GM12865 (cell line): ENCODE measurements around the gene FOXL3.

ENCODE experiments used
- DNase-seq: peaks from one replicate; pipeline ENCODE4 v3.0.0; 2010; ENCODE audit warnings: low read depth
- H3K4me3 ChIP-seq: 2 replicates; pipeline ENCODE4 v1.5.1; 2011; ENCODE audit warnings: mild to moderate bottlenecking, low read depth, low read length, control low read depth
- TF ChIP-seq, protein P1 (sequence below): IDR thresholded peaks from 2 replicates; pipeline ENCODE4 v1.5.1; 2011; ENCODE audit warnings: low read length, control low read depth, low read depth, inconsistent platforms; ENCODE audit not compliant: insufficient read depth; ENCODE audit errors: missing control alignments

FOXL3 gene

DNA sequence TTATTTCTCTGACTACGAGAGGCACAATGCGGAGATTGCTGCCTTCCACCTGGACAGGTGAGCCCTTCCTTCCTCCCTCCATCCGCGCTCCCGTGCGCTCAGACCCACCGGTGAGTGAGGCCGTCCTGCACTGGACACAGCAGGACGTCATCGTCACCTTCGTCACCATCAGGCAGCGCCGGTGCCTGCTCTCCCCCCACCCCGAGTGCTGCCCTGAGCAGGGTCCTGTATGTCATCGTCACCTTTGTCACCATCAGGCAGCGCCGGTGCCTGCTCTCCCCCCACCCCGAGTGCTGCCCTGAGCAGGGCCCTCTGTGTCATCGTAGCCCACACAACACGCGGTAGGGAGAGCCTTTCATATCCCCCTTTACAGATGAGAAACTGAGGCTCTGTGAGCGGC is 43.5 kb upstream of the FOXL3 start:
- TF ChIP-seq, protein P1, sequence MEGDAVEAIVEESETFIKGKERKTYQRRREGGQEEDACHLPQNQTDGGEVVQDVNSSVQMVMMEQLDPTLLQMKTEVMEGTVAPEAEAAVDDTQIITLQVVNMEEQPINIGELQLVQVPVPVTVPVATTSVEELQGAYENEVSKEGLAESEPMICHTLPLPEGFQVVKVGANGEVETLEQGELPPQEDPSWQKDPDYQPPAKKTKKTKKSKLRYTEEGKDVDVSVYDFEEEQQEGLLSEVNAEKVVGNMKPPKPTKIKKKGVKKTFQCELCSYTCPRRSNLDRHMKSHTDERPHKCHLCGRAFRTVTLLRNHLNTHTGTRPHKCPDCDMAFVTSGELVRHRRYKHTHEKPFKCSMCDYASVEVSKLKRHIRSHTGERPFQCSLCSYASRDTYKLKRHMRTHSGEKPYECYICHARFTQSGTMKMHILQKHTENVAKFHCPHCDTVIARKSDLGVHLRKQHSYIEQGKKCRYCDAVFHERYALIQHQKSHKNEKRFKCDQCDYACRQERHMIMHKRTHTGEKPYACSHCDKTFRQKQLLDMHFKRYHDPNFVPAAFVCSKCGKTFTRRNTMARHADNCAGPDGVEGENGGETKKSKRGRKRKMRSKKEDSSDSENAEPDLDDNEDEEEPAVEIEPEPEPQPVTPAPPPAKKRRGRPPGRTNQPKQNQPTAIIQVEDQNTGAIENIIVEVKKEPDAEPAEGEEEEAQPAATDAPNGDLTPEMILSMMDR, result no peak

DNA sequence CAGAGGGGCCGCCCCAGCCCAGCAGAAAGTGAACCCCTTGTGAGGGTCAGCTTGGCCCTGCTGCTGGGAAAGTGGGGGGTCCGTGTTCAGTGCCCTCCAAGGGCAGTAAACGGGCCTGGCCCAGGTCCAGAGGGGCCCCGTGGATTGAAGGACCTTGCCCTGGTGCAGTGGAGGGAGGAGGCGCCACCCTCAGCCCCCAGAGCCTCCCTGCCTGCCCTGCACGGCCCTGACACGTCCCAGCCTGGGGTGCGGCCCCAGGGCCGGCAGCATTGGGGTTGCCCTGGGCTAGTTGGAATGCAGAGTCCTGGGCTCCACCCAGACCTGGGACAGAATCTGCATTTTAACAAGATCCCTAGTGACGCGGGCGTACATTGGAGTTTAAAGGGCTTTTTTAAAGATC is 42.8 kb upstream of the FOXL3 start:
- no peak for DNase-seq

More for the DNA sequence above, 43.5 kb upstream of the FOXL3 start:
- no peak for DNase-seq
- no peak overlapping the region for H3K4me3 ChIP-seq

DNA sequence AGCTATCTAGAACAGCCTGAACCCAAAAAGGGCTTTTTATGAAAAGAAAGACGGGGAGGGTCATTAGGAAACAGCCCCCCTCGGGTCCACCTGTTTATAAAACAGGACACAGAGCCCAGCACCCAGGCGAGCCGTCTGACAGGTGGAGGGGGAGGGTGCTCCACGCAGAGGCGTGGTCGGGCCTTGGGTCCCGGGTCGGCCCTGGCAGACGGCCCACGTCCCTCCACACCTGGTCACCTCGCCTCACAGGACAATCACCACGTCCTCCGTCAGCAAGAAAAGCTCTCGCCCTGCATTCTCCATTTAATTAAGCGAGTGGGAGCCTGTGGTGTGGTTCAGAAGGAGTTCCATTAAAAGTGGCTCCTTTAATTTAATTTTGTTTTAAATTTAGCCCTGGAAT is 42.3 kb upstream of the FOXL3 start:
- DNase-seq, result no peak
- TF ChIP-seq, protein P1, result no peak
- H3K4me3 ChIP-seq, result no peak overlapping the region

More for the DNA sequence above, 42.8 kb upstream of the FOXL3 start:
- TF ChIP-seq, protein P1, result no peak
- no peak overlapping the region for H3K4me3 ChIP-seq

DNA sequence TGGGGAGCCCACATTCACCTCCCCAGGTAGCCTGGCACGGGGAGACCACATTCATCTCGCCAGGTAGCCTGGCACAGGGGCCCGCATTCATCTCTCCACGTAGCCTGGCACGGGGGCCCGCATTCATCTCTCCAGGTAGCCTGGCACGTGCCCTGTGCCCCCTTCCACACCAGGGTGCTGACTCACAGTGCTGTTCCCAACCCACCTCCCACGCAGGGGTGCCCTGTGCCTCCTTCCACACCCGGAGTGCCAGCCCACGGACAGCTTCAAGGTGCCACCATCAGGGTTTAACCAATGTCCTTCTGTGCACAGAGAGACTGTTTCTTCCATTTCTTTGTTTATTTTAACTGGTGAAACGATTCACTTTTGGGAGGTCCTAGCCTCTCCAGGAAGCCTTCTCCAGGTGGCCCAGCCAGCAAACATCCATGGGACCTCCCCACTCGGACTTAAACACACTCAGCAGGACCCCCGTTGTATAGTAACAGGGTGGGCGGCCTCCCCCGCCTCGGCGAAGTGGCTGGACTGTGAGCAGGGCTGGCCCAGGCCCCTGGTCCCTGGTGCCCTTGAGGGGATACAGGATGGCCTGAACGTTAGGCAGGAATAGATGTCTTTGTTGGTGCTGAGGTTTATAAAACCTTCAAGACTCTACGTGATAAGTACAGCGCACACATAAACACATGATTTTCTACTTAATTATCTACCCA is 41.1 kb upstream of the FOXL3 start:
- TF ChIP-seq, protein P1, result no peak
- no peak overlapping the region for H3K4me3 ChIP-seq
- no peak for DNase-seq

DNA sequence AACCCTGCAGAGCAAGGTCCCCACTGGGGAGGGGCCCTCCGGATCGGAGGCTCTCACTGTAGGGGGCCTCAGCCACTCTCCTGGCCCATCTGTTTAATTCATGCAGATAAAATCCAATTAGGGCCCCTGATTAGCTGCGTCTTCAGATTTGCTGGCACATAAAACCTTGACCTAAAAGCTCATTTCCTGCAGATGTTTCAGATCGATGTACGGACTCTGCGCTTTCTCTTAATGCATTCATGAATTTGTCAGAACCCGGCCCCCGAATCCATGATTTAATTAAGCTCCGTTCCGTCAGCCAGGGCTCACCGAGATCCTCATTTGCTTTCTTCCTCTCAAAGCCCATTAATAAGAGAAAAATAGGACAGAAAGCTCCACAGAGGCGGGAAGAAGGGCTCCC is 40.0 kb upstream of the FOXL3 start:
- DNase-seq, result no peak
- no peak overlapping the region for H3K4me3 ChIP-seq
- TF ChIP-seq, protein P1, result no peak

DNA sequence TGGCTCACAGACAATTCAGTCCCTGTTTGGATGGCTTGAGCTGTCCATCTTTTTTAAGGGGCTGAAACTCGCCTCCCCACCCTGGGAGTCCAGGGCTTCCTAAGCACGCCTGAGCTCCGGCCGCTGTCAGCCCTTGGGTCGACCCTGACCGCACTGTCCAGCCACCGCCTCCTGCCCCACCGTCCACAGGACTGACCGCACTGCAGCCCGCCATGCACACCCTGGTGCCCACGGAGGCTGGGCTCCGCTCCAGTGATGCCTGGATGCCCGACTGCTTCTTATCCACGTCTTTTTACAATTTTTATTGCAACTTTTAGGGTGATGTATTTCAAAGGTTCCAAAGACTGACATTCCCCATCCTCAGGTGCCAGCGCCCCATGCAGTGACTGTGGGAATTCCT is 39.4 kb upstream of the FOXL3 start:
- TF ChIP-seq, protein P1, result no peak
- DNase-seq, result no peak
- H3K4me3 ChIP-seq, result no peak overlapping the region

DNA sequence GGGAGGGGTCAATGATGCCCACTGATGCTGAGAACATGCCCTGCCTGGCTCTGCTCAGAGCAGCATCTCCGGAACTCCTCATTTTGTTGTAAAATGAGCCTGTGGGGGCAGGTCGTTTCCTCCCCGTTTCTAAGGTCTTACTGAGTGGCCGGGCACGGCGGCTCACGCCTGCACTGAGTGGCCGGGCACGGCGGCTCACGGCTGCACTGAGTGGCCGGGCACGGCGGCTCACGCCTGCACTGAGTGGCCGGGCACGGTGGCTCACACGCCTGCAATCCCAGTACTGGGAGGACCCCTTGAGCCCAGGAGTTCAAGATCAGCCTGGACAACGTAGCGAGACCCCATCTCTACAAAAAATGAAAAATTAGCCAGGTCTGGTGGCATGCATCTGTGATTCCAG is 39.0 kb upstream of the FOXL3 start:
- DNase-seq, result no peak
- TF ChIP-seq, protein P1, result no peak
- H3K4me3 ChIP-seq, result no peak overlapping the region
